ENCODE results near the gene TFF3.

- TF ChIP-seq, protein P1, sequence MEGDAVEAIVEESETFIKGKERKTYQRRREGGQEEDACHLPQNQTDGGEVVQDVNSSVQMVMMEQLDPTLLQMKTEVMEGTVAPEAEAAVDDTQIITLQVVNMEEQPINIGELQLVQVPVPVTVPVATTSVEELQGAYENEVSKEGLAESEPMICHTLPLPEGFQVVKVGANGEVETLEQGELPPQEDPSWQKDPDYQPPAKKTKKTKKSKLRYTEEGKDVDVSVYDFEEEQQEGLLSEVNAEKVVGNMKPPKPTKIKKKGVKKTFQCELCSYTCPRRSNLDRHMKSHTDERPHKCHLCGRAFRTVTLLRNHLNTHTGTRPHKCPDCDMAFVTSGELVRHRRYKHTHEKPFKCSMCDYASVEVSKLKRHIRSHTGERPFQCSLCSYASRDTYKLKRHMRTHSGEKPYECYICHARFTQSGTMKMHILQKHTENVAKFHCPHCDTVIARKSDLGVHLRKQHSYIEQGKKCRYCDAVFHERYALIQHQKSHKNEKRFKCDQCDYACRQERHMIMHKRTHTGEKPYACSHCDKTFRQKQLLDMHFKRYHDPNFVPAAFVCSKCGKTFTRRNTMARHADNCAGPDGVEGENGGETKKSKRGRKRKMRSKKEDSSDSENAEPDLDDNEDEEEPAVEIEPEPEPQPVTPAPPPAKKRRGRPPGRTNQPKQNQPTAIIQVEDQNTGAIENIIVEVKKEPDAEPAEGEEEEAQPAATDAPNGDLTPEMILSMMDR (IDR thresholded peaks at IDR 0.05; ENCODE audit: low read length) = no peak
- TF ChIP-seq EZH2 (optimal IDR thresholded peaks at IDR 0.05; ENCODE audit: low read depth, low read length) = no peak
- TF ChIP-seq EZH2phosphoT487 (IDR thresholded peaks at IDR 0.05; ENCODE audit: low read length) = no peak
These were observed 2.1 kb upstream of the TFF3 start for GRCh38 chr21:42317341-42317741.

Data from MM.1S (cell line).